Fibroblast of skin of abdomen (primary cell): ENCODE data around the gene NECAB3.

ENCODE experiments used
- DNase-seq: peaks from one replicate; pipeline ENCODE4 v3.0.0-alpha.2; 2013

The NECAB3 gene

GRCh38 chr20:33664085-33664761, 10.0 kb downstream of the NECAB3 start:
- no peak for DNase-seq

GRCh38 chr20:33663161-33664084, 10.8 kb downstream of the NECAB3 start:
- DNase-seq = peak; percentile 74

GRCh38 chr20:33662172-33662571, 12.1 kb downstream of the NECAB3 start, which contains the start of gene C20orf144:
Gene C20orf144 (plus strand): TSS chr20:33662327. CDS start chr20:33662346, 19 bp downstream.
- DNase-seq = no peak

GRCh38 chr20:33660685-33661058, 13.6 kb downstream of the NECAB3 start:
- DNase-seq = no peak

- no peak for DNase-seq
Observed at GRCh38 chr20:33660035-33660684, 14.1 kb downstream of the NECAB3 start.

GRCh38 chr20:33659341-33660034, 14.7 kb downstream of the NECAB3 start:
- no peak for DNase-seq

- DNase-seq = no peak
Observed at GRCh38 chr20:33658929-33659328, 15.3 kb downstream of the NECAB3 start.

GRCh38 chr20:33658510-33658909, 15.7 kb downstream of the NECAB3 start:
- DNase-seq = no peak

GRCh38 chr20:33657704-33658095, 16.5 kb downstream of the NECAB3 start:
- DNase-seq = no peak

- DNase-seq = no peak
Observed at GRCh38 chr20:33656783-33657703, 17.2 kb downstream of the NECAB3 start.

- no peak for DNase-seq
Observed at GRCh38 chr20:33656010-33656782, 18.0 kb downstream of the NECAB3 start.

GRCh38 chr20:33655164-33655563, 19.1 kb downstream of the NECAB3 start:
- DNase-seq = no peak

GRCh38 chr20:33654680-33655161, 19.5 kb downstream of the NECAB3 start:
- DNase-seq = no peak

- DNase-seq = no peak
Observed at GRCh38 chr20:33653900-33654596, 20.2 kb downstream of the NECAB3 start.

- DNase-seq = peak; percentile 52
Observed at GRCh38 chr20:33653218-33653899, 20.9 kb downstream of the NECAB3 start.

- DNase-seq = no peak
Observed at GRCh38 chr20:33651562-33652048, 22.6 kb downstream of the NECAB3 start.

GRCh38 chr20:33650753-33651561, 23.3 kb downstream of the NECAB3 start:
- DNase-seq = no peak

- no peak for DNase-seq
Observed at GRCh38 chr20:33650111-33650752, 24.0 kb downstream of the NECAB3 start.
